ENCODE results near the gene MDK.

Gene MDK

GRCh38 chr11:46375392-46376101, 5.9 kb upstream of the MDK start:
- H3K27me3 ChIP-seq (ENCODE audit: control insufficient read depth in 1 of 2, insufficient read depth in 1 of 2, low read length in 2 of 2): no peaks in the 10 kb centered on the region
- peaks cover 10% of the 10 kb centered on the region for H3K79me1 ChIP-seq (replicated peaks; ENCODE audit: low read length, poor library complexity, severe bottlenecking)
- no peak overlapping the region for H3K9ac ChIP-seq (ENCODE audit: low read length)
- peaks cover 36 to 77% of the 10 kb centered on the region in 2 experiments for H3K36me3 ChIP-seq (ENCODE audit: control insufficient read depth in 1 of 2, insufficient read depth in 2 of 2, low read depth in 1 of 2, low read length in 2 of 2)
- no peak overlapping the region for H2BK15ac ChIP-seq (ENCODE audit: low read depth, poor library complexity, severe bottlenecking)
- H3K23ac ChIP-seq (ENCODE audit: low read length in 2 of 2): no peak overlapping the region
- no peak overlapping the region for H3K18ac ChIP-seq (ENCODE audit: low read depth in 1 of 2, low read length in 2 of 2)
- no peak overlapping the region for H2AFZ ChIP-seq (ENCODE audit: low read depth, low read length)
- 96% methylated on average over 37 of the region's 38 CpGs for WGBS
- no peak overlapping the region for H2AK5ac ChIP-seq (ENCODE audit: low read length, severe bottlenecking)
- H3K4me1 ChIP-seq (ENCODE audit: control insufficient read depth, insufficient read depth, low read depth, low read length): peaks cover 30% of the 10 kb centered on the region
- peak overlapping the region in 1 of 2 experiments; percentile 20 for H3K4me3 ChIP-seq (ENCODE audit: insufficient read depth in 1 of 2, low read depth in 1 of 2, low read length in 2 of 2)
- no peak overlapping the region for H2BK12ac ChIP-seq (ENCODE audit: low read length in 2 of 2)
- no peak for DNase-seq
- H3K14ac ChIP-seq (ENCODE audit: low read length in 2 of 2): no peak overlapping the region
- no peak overlapping the region for H3K4me2 ChIP-seq (ENCODE audit: low read length, poor library complexity, severe bottlenecking)
- H4K91ac ChIP-seq (ENCODE audit: low read length): peak overlapping the region; percentile 45
- no peak overlapping the region for H3K4ac ChIP-seq (ENCODE audit: low read depth in 1 of 2, low read length in 2 of 2)
- H4K8ac ChIP-seq (ENCODE audit: low read length): no peak overlapping the region
- no peak overlapping the region for H2BK5ac ChIP-seq (ENCODE audit: low read depth, low read length, poor library complexity, severe bottlenecking)
- H2BK120ac ChIP-seq (ENCODE audit: low read depth, low read length): no peak overlapping the region
- no peak overlapping the region for H3K27ac ChIP-seq (ENCODE audit: low read length, poor library complexity, severe bottlenecking)
- no peaks in the 10 kb centered on the region for H3K9me3 ChIP-seq (ENCODE audit: control insufficient read depth, low read length)

DNA sequence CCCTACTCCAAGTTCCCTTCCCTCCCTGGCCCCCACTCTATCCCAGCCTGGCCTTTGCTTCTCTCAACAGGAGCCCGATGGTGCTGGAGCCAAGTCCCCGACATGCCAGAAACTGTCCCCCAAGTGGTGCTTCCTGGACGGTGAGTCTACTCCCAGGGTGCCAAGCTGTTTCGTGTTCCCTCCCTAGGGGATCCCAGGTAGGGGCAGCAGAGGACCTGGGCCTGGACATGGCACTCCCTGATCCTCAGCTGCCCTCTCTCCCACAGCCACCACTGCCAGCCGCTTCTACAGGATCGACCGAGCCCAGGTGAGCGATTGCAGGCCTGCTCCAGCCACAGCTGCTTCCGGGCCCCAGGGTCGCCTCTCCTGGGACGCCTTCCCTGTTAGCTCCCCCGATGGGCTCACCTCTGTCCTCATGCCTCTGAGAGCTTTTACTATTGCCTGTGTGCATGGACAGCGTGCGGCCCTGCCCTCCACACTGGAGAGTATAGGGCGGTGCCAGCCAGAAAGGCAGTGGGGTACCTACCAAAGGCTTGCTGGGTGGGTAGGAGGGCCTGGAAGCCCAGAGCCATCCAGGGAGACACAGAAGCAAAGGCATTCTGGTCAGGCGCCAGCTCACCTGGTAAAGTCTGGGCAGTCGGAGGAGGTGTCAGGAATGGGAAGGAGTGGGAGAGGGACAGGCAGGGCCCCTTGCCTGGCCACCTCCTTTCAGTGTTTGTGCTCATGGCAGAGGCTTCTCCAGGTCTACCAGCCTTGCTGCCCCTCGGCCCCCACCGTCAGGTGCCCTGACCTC, 5.0 kb upstream of the MDK start:
- H3K4me2 ChIP-seq (ENCODE audit: low read length, poor library complexity, severe bottlenecking): no peak overlapping the region
- no peak for DNase-seq
- no peaks in the 10 kb centered on the region for H3K9me3 ChIP-seq (ENCODE audit: control insufficient read depth, low read length)
- peaks cover 33 to 70% of the 10 kb centered on the region in 2 experiments for H3K36me3 ChIP-seq (ENCODE audit: control insufficient read depth in 1 of 2, insufficient read depth in 2 of 2, low read depth in 1 of 2, low read length in 2 of 2)
- H3K4me1 ChIP-seq (ENCODE audit: control insufficient read depth, insufficient read depth, low read depth, low read length): peaks cover 36% of the 10 kb centered on the region
- no peak overlapping the region for H4K91ac ChIP-seq (ENCODE audit: low read length)
- H3K4me3 ChIP-seq (ENCODE audit: insufficient read depth in 1 of 2, low read depth in 1 of 2, low read length in 2 of 2): no peak overlapping the region
- no peak overlapping the region for H4K8ac ChIP-seq (ENCODE audit: low read length)
- no peak overlapping the region for H3K27ac ChIP-seq (ENCODE audit: low read length, poor library complexity, severe bottlenecking)
- no peak overlapping the region for H2AK5ac ChIP-seq (ENCODE audit: low read length, severe bottlenecking)
- no peaks in the 10 kb centered on the region for H3K27me3 ChIP-seq (ENCODE audit: control insufficient read depth in 1 of 2, insufficient read depth in 1 of 2, low read length in 2 of 2)
- H3K9ac ChIP-seq (ENCODE audit: low read length): no peak overlapping the region
- H2BK12ac ChIP-seq (ENCODE audit: low read length in 2 of 2): no peak overlapping the region
- no peak overlapping the region for H2BK120ac ChIP-seq (ENCODE audit: low read depth, low read length)
- no peak overlapping the region for H3K23ac ChIP-seq (ENCODE audit: low read length in 2 of 2)
- no peak overlapping the region for H2AFZ ChIP-seq (ENCODE audit: low read depth, low read length)
- WGBS: 95% methylated on average over 19 of the region's 19 CpGs
- H3K18ac ChIP-seq (ENCODE audit: low read depth in 1 of 2, low read length in 2 of 2): no peak overlapping the region
- no peak overlapping the region for H3K14ac ChIP-seq (ENCODE audit: low read length in 2 of 2)
- H3K79me1 ChIP-seq (replicated peaks; ENCODE audit: low read length, poor library complexity, severe bottlenecking): peaks cover 6% of the 10 kb centered on the region
- H3K4ac ChIP-seq (ENCODE audit: low read depth in 1 of 2, low read length in 2 of 2): no peak overlapping the region
- H2BK15ac ChIP-seq (ENCODE audit: low read depth, poor library complexity, severe bottlenecking): no peak overlapping the region
- no peak overlapping the region for H2BK5ac ChIP-seq (ENCODE audit: low read depth, low read length, poor library complexity, severe bottlenecking)

DNA sequence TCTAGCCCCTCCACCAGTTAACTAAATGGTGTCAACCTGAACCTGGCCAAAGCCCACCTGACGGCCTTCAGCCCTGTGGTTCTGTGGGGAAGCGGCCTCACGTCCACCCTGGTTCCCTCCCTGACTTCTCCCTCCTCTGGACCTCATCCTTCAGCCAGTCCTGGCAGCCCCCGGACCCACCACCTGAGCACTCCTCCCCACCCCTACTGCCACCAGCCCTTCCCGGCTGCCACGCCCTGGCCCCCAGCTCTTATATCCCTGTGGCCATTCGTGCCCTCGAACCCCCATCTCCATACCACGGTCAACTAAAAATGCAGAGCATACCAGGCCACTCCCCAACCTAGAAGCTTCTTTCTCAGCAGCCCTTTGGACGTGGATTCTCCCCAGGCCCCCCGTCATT, 4.2 kb upstream of the MDK start:
- Histone ChIP-seq H3K14ac (ENCODE audit: low read length in 2 of 2) (no peak overlapping the region), H3K79me1 (replicated peaks; ENCODE audit: low read length, poor library complexity, severe bottlenecking) (peaks cover 1% of the 10 kb centered on the region), H3K9ac (ENCODE audit: low read length) (no peak overlapping the region), H2AFZ (ENCODE audit: low read depth, low read length) (no peak overlapping the region), H2BK5ac (ENCODE audit: low read depth, low read length, poor library complexity, severe bottlenecking) (no peak overlapping the region), H2AK5ac (ENCODE audit: low read length, severe bottlenecking) (no peak overlapping the region), H3K27ac (ENCODE audit: low read length, poor library complexity, severe bottlenecking) (no peak overlapping the region), H3K23ac (ENCODE audit: low read length in 2 of 2) (no peak overlapping the region), H3K18ac (ENCODE audit: low read depth in 1 of 2, low read length in 2 of 2) (no peak overlapping the region), H3K4ac (ENCODE audit: low read depth in 1 of 2, low read length in 2 of 2) (no peak overlapping the region), H3K27me3 (ENCODE audit: control insufficient read depth in 1 of 2, insufficient read depth in 1 of 2, low read length in 2 of 2) (peaks cover 0 to 5% of the 10 kb centered on the region in 2 experiments), H3K4me3 (ENCODE audit: insufficient read depth in 1 of 2, low read depth in 1 of 2, low read length in 2 of 2) (no peak overlapping the region), H4K8ac (ENCODE audit: low read length) (no peak overlapping the region), H2BK12ac (ENCODE audit: low read length in 2 of 2) (no peak overlapping the region), H3K4me1 (ENCODE audit: control insufficient read depth, insufficient read depth, low read depth, low read length) (peaks cover 44% of the 10 kb centered on the region), H4K91ac (ENCODE audit: low read length) (peak overlapping the region; percentile 85), H3K36me3 (ENCODE audit: control insufficient read depth in 1 of 2, insufficient read depth in 2 of 2, low read depth in 1 of 2, low read length in 2 of 2) (peaks cover 26 to 62% of the 10 kb centered on the region in 2 experiments), H2BK120ac (ENCODE audit: low read depth, low read length) (no peak overlapping the region), H2BK15ac (ENCODE audit: low read depth, poor library complexity, severe bottlenecking) (no peak overlapping the region), H3K4me2 (ENCODE audit: low read length, poor library complexity, severe bottlenecking) (no peak overlapping the region), H3K9me3 (ENCODE audit: control insufficient read depth, low read length) (no peaks in the 10 kb centered on the region)
- DNase-seq: no peak
- 97% methylated on average over 11 of the region's 11 CpGs for WGBS

DNA sequence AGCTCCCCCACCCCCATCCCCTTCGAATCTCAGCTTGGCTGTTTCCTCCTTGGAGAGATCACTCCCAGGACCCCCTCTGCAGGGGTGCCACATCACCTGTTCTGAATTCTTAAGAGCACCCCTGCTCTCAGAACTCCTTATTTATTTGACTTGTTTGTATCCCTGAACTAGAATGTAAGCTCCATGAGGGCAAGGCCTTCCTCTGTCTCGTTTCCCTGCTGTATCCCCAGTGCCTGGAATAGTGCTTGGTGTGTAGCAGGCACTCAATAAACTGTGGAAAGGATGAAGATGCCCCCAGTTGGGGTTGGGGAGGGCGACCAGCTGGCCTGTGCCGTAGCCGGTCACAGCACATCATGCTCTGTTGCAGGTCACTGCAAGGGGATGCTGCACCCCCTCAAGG, 3.6 kb upstream of the MDK start:
- no peak overlapping the region for H4K8ac ChIP-seq (ENCODE audit: low read length)
- no peaks in the 10 kb centered on the region for H3K9me3 ChIP-seq (ENCODE audit: control insufficient read depth, low read length)
- no peak overlapping the region for H3K4ac ChIP-seq (ENCODE audit: low read depth in 1 of 2, low read length in 2 of 2)
- peaks cover 4 to 11% of the 10 kb centered on the region in 2 experiments for H3K27me3 ChIP-seq (ENCODE audit: control insufficient read depth in 1 of 2, insufficient read depth in 1 of 2, low read length in 2 of 2)
- no peak overlapping the region for H3K23ac ChIP-seq (ENCODE audit: low read length in 2 of 2)
- no peak overlapping the region for H2BK120ac ChIP-seq (ENCODE audit: low read depth, low read length)
- H2AK5ac ChIP-seq (ENCODE audit: low read length, severe bottlenecking): no peak overlapping the region
- no peak overlapping the region for H3K18ac ChIP-seq (ENCODE audit: low read depth in 1 of 2, low read length in 2 of 2)
- WGBS: over 99% methylated on average over 5 of the region's 5 CpGs
- no peak overlapping the region for H2BK5ac ChIP-seq (ENCODE audit: low read depth, low read length, poor library complexity, severe bottlenecking)
- H2AFZ ChIP-seq (ENCODE audit: low read depth, low read length): no peak overlapping the region
- peaks cover 22 to 56% of the 10 kb centered on the region in 2 experiments for H3K36me3 ChIP-seq (ENCODE audit: control insufficient read depth in 1 of 2, insufficient read depth in 2 of 2, low read depth in 1 of 2, low read length in 2 of 2)
- H3K4me2 ChIP-seq (ENCODE audit: low read length, poor library complexity, severe bottlenecking): no peak overlapping the region
- no peak for DNase-seq
- H2BK12ac ChIP-seq (ENCODE audit: low read length in 2 of 2): no peak overlapping the region
- H3K4me1 ChIP-seq (ENCODE audit: control insufficient read depth, insufficient read depth, low read depth, low read length): peaks cover 49% of the 10 kb centered on the region
- H3K4me3 ChIP-seq (ENCODE audit: insufficient read depth in 1 of 2, low read depth in 1 of 2, low read length in 2 of 2): no peak overlapping the region
- H3K27ac ChIP-seq (ENCODE audit: low read length, poor library complexity, severe bottlenecking): no peak overlapping the region
- peaks cover 1% of the 10 kb centered on the region for H3K79me1 ChIP-seq (replicated peaks; ENCODE audit: low read length, poor library complexity, severe bottlenecking)
- no peak overlapping the region for H3K14ac ChIP-seq (ENCODE audit: low read length in 2 of 2)
- no peak overlapping the region for H2BK15ac ChIP-seq (ENCODE audit: low read depth, poor library complexity, severe bottlenecking)
- H4K91ac ChIP-seq (ENCODE audit: low read length): peak overlapping the region; percentile 66
- no peak overlapping the region for H3K9ac ChIP-seq (ENCODE audit: low read length)
